HL-60 (cell line): Measurements from ENCODE around the gene STIP1.

Source experiments
- DNase-seq, 2 experiments: peaks; one replicate each; pipeline ENCODE4 v3.0.0-alpha.2; 2010 to 2020; ENCODE audit warnings: low read depth in 1 of 2, low spot score in 1 of 2
- H3K27ac ChIP-seq: fragments of 250-450 bp; sonication (Bioruptor Pico); replicated peaks from 2 replicates; pipeline ENCODE4 v1.5.1; 2020; ENCODE audit warnings: mild to moderate bottlenecking, moderate library complexity
- H3K27me3 ChIP-seq: fragments of 250-450 bp; sonication (Bioruptor Pico); 2 replicates; pipeline ENCODE4 v1.5.1; 2021; ENCODE audit warnings: mild to moderate bottlenecking, moderate library complexity; ENCODE audit not compliant: insufficient read depth, poor library complexity, severe bottlenecking
- H3K4me3 ChIP-seq: replicated peaks from 2 replicates; pipeline ENCODE4 v1.5.1; 2011; ENCODE audit warnings: mild to moderate bottlenecking, control low read depth, low read length; ENCODE audit not compliant: insufficient read depth
- GABPA ChIP-seq: IDR thresholded peaks from 2 replicates; pipeline ENCODE4 v1.6.1; 2012; ENCODE audit warnings: low read depth
- POLR2AphosphoS5 ChIP-seq: IDR thresholded peaks from 2 replicates; pipeline ENCODE4 v1.6.1; 2012; ENCODE audit warnings: low read depth
- SPI1 ChIP-seq: IDR thresholded peaks from 2 replicates; pipeline ENCODE4 v1.6.1; 2012; ENCODE audit warnings: low read depth, mild to moderate bottlenecking, borderline replicate concordance
- TF ChIP-seq, protein P1 (sequence below): IDR thresholded peaks from 2 replicates; pipeline ENCODE4 v1.6.1; 2012; ENCODE audit warnings: low read depth; ENCODE audit not compliant: insufficient replicate concordance
- TF ChIP-seq, protein P2 (sequence below): IDR thresholded peaks from one replicate; pipeline ENCODE4 v1.5.1; 2011; ENCODE audit warnings: low read length, control low read depth, inconsistent platforms; ENCODE audit not compliant: insufficient read depth

Gene STIP1

DNA sequence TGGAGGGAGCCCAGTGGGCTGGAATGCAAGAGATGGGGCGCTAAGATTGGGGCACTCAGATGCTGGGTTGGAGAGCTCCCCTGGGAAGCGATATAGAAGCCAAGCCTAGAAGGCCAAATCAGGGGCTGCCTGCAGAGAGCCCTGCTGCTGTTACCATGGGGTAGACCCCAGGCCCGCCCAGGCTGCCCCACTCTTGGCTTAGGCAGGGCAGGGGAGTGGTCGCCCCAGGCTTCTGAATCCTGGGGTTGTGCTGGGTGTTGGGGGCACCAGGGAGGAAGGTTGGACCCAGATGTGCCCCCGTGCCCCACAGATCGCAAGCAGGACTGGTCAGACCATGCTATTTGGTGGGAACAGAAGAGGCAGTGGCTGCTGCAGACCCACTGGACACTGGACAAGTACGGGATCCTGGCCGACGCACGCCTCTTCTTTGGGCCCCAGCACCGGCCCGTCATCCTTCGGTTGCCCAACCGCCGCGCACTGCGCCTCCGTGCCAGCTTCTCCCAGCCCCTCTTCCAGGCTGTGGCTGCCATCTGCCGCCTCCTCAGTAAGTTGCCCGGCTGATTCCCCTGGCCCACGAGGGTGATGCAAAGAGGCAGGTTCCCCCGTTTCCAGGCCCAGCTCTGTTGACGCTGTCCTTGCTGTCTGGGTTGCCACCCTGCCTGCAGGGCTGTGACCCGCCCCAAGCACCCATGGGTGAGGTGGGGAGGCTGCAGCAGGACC, 24.5 kb downstream of the STIP1 start:
- no peak for DNase-seq
- H3K27me3 ChIP-seq, result no peaks in the 10 kb centered on the region
- no peak overlapping the region for H3K27ac ChIP-seq
- no peak overlapping the region for H3K4me3 ChIP-seq
- no peak for TF ChIP-seq SPI1
- TF ChIP-seq, protein P1, sequence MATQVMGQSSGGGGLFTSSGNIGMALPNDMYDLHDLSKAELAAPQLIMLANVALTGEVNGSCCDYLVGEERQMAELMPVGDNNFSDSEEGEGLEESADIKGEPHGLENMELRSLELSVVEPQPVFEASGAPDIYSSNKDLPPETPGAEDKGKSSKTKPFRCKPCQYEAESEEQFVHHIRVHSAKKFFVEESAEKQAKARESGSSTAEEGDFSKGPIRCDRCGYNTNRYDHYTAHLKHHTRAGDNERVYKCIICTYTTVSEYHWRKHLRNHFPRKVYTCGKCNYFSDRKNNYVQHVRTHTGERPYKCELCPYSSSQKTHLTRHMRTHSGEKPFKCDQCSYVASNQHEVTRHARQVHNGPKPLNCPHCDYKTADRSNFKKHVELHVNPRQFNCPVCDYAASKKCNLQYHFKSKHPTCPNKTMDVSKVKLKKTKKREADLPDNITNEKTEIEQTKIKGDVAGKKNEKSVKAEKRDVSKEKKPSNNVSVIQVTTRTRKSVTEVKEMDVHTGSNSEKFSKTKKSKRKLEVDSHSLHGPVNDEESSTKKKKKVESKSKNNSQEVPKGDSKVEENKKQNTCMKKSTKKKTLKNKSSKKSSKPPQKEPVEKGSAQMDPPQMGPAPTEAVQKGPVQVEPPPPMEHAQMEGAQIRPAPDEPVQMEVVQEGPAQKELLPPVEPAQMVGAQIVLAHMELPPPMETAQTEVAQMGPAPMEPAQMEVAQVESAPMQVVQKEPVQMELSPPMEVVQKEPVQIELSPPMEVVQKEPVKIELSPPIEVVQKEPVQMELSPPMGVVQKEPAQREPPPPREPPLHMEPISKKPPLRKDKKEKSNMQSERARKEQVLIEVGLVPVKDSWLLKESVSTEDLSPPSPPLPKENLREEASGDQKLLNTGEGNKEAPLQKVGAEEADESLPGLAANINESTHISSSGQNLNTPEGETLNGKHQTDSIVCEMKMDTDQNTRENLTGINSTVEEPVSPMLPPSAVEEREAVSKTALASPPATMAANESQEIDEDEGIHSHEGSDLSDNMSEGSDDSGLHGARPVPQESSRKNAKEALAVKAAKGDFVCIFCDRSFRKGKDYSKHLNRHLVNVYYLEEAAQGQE, result no peak
- no peak for TF ChIP-seq POLR2AphosphoS5
- TF ChIP-seq, protein P2, sequence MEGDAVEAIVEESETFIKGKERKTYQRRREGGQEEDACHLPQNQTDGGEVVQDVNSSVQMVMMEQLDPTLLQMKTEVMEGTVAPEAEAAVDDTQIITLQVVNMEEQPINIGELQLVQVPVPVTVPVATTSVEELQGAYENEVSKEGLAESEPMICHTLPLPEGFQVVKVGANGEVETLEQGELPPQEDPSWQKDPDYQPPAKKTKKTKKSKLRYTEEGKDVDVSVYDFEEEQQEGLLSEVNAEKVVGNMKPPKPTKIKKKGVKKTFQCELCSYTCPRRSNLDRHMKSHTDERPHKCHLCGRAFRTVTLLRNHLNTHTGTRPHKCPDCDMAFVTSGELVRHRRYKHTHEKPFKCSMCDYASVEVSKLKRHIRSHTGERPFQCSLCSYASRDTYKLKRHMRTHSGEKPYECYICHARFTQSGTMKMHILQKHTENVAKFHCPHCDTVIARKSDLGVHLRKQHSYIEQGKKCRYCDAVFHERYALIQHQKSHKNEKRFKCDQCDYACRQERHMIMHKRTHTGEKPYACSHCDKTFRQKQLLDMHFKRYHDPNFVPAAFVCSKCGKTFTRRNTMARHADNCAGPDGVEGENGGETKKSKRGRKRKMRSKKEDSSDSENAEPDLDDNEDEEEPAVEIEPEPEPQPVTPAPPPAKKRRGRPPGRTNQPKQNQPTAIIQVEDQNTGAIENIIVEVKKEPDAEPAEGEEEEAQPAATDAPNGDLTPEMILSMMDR, result no peak
- TF ChIP-seq GABPA, result no peak

DNA sequence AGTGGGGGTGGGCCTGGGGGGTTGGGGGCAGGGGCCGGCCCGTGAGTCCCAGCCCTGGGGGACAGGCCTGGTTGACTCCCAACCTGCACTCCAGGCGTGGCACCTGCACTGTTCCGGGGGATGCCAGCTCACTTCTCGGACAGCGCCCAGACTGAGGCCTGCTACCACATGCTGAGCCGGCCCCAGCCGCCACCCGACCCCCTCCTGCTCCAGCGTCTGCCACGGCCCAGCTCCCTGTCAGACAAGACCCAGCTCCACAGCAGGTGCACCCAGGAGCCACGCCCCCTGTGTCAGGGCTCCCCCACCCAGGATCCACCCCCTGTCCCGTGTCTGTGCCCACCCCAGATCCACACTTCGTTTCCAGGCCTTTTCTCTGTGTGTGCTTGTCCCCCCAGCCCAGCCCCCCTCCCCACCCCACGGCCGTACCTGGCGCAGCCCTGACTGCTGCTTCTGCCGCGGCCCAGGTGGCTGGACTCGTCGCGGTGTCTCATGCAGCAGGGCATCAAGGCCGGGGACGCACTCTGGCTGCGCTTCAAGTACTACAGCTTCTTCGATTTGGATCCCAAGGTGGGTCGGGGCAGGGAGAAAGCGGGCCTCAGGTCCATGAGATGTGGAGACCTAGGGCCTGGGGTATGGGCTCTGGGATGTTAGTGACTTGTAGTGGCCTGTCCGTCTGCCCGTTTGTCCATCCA, 25.4 kb downstream of the STIP1 start:
- no peaks in the 10 kb centered on the region for H3K27me3 ChIP-seq
- TF ChIP-seq SPI1, result no peak
- TF ChIP-seq GABPA, result no peak
- TF ChIP-seq, protein P2, result no peak
- no peak for TF ChIP-seq POLR2AphosphoS5
- TF ChIP-seq, protein P1, result no peak
- no peak for DNase-seq
- H3K4me3 ChIP-seq, result no peak overlapping the region
- no peak overlapping the region for H3K27ac ChIP-seq

DNA sequence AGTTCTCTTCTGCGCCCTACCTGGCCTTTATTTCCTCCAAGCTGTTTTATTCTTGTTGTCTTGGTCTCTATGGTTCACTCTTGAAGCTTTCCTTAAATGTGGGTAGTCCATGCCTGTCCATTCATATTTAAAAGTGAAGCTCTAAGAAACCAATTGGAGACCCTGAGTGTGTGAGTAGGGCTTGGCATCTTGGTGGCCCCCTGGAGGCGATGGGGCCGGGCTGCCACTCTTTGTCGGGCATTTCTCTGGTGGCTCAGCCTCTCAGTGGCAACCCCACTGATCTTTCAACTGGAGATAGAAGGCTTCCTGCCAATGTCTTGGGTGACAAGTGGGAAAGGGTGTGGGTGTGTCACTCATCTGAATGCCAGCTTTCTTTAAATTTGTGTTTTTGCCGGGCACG, 30.9 kb downstream of the STIP1 start:
- Histone ChIP-seq H3K27me3 (no peaks in the 10 kb centered on the region), H3K27ac (no peak overlapping the region), H3K4me3 (no peak overlapping the region)
- TF ChIP-seq SPI1, result no peak
- TF ChIP-seq, protein P1, result no peak
- no peak for TF ChIP-seq GABPA
- TF ChIP-seq POLR2AphosphoS5, result no peak
- TF ChIP-seq, protein P2, result no peak
- DNase-seq, result no peak
